Measurements from ENCODE around the gene HOXC6.

The HOXC6 gene

GRCh38 chr12:54002915-54003389, 25.3 kb upstream of the HOXC6 start:
- no peak for DNase-seq

GRCh38 chr12:54003625-54004024, 24.6 kb upstream of the HOXC6 start:
- DNase-seq, result no peak

GRCh38 chr12:54004063-54004840, 24.0 kb upstream of the HOXC6 start:
- DNase-seq, result no peak

GRCh38 chr12:54004841-54005530, 23.3 kb upstream of the HOXC6 start:
- DNase-seq, result no peak

GRCh38 chr12:54005531-54005852, 22.7 kb upstream of the HOXC6 start:
- DNase-seq, result no peak

- peak; percentile 51 to 79 for DNase-seq
Observed at GRCh38 chr12:54005853-54006558, 22.2 kb upstream of the HOXC6 start.

GRCh38 chr12:54006559-54007220, 21.6 kb upstream of the HOXC6 start:
- DNase-seq, result no peak

GRCh38 chr12:54007538-54008259, 20.5 kb upstream of the HOXC6 start:
- no peak for DNase-seq

- DNase-seq, result no peak
Observed at GRCh38 chr12:54008260-54008552, 20.0 kb upstream of the HOXC6 start.

- peak in 1 of 2 experiments; percentile 46 for DNase-seq
Observed at GRCh38 chr12:54009171-54010052, 18.8 kb upstream of the HOXC6 start.

GRCh38 chr12:54010053-54010971, 17.9 kb upstream of the HOXC6 start:
- DNase-seq, result no peak

- no peak for DNase-seq
Observed at GRCh38 chr12:54010972-54011664, 17.1 kb upstream of the HOXC6 start.

- no peak for DNase-seq
Observed at GRCh38 chr12:54011665-54012532, 16.3 kb upstream of the HOXC6 start.

GRCh38 chr12:54012631-54013409, 15.4 kb upstream of the HOXC6 start:
- DNase-seq, result no peak

- DNase-seq, result no peak
Observed at GRCh38 chr12:54014377-54015017, 13.7 kb upstream of the HOXC6 start.

GRCh38 chr12:54015018-54015931, 13.0 kb upstream of the HOXC6 start:
- no peak for DNase-seq
